HepG2 (cell line): ENCODE data around the gene GAREM1. TPM values are rescaled to one million over a fixed set of nuclear protein-coding genes. Genes with fewer than 3 reads are reported as not detected.

ENCODE experiments used
- ATAC-seq: fragments of 200-7000 bp; cut with Tn5 transposase; 3 replicates; pipeline ENCODE4 v1.9.1; 2020; ENCODE audit warnings: mild to moderate bottlenecking, moderate library complexity
- BruUV-seq: library from RNA; stranded (reverse); fragments of 400-500 nt; replicated peaks from 2 replicates; lab custom pipeline; 2021; lab: Mats Ljungman, UMichigan
- CTCF ChIA-PET: fragments of 300-600 bp; formaldehyde crosslinking; extraction: SDS; loops from one replicate; lab custom pipeline; 2021; ENCODE audit warnings: low total read pairs, inconsistent platforms, low intra/inter-chr PET ratio; lab: Yijun Ruan, JAX
- POLR2A ChIA-PET: fragments of 350-600 bp; sonication (Branson Sonifier 250); formaldehyde crosslinking; loops from one replicate; lab custom pipeline; 2020; ENCODE audit warnings: antibody characterized with exemption, inconsistent platforms; lab: Yijun Ruan, JAX
- DNase-seq: peaks from one replicate; pipeline ENCODE4 v3.0.0-alpha.2; 2015; ENCODE audit warnings: low spot score
- FAIRE-seq: peaks from 3 replicates; lab custom pipeline; 2011; peaks lifted over from hg19 to GRCh38; lab: Jason Lieb, UNC
- H2AFZ ChIP-seq: one replicate; pipeline ENCODE4 v1.6.1; 2011; ENCODE audit warnings: low read length, inconsistent platforms
- H3K27ac ChIP-seq: fragments of 300-600 bp; 3 replicates; pipeline ENCODE4 v1.8.0; 2011; ENCODE audit warnings: mixed run types, mild to moderate bottlenecking, mixed read lengths, low read length, inconsistent platforms; ENCODE audit not compliant: insufficient read depth; ENCODE audit errors: extremely low read length
- H3K27me3 ChIP-seq, 2 experiments: fragments of 200-600 bp in 1 of 2; 2 replicates in 1 of 2; 3 replicates in 1 of 2; pipeline versions ENCODE4 v1.6.0 to v1.8.0; 2011; ENCODE audit warnings: low read length in 2 of 2, mild to moderate bottlenecking in 2 of 2, moderate library complexity in 2 of 2, inconsistent platforms in 1 of 2; ENCODE audit not compliant: insufficient read depth in 2 of 2, control insufficient read depth in 1 of 2
- H3K36me3 ChIP-seq, 2 experiments: fragments of 200-600 bp in 1 of 2; replicated peaks in 1 of 2; 2 replicates in 1 of 2; 3 replicates in 1 of 2; pipeline versions ENCODE4 v1.5.1 to v1.8.0; 2011; ENCODE audit warnings: low read length in 2 of 2, inconsistent platforms in 1 of 2; ENCODE audit not compliant: insufficient read depth in 2 of 2, control insufficient read depth in 1 of 2
- H3K4me1 ChIP-seq: 2 replicates; pipeline ENCODE4 v1.5.1; 2012; ENCODE audit warnings: low read length, inconsistent platforms; ENCODE audit not compliant: insufficient read depth
- H3K4me2 ChIP-seq: 2 replicates; pipeline ENCODE4 v1.6.0; 2011; ENCODE audit warnings: low read depth, low read length, inconsistent platforms
- H3K4me3 ChIP-seq, 3 experiments: fragments of 200-600 bp in 1 of 3; sonication (generic), shearing (Covaris generic) in 1 of 3; replicated peaks in 1 of 3; 2 replicates each; pipeline ENCODE4 v1.5.1; 2011 to 2016; ENCODE audit warnings: low read length in 3 of 3, inconsistent platforms in 2 of 3, low read depth in 2 of 3, mild to moderate bottlenecking in 2 of 3, control low read depth in 1 of 3, mixed read lengths in 1 of 3; ENCODE audit not compliant: insufficient read depth in 1 of 3
- H3K79me2 ChIP-seq: one replicate; pipeline ENCODE4 v1.6.1; 2011; ENCODE audit warnings: low read length, inconsistent platforms; ENCODE audit not compliant: insufficient read depth
- H3K9ac ChIP-seq: 2 replicates; pipeline ENCODE4 v1.6.0; 2011; ENCODE audit warnings: mild to moderate bottlenecking, low read depth, low read length, inconsistent platforms; ENCODE audit not compliant: insufficient read depth
- H3K9me3 ChIP-seq: 2 replicates; pipeline ENCODE4 v1.5.1; 2012; ENCODE audit warnings: mild to moderate bottlenecking, low read length
- H4K20me1 ChIP-seq: 2 replicates; pipeline ENCODE4 v1.6.0; 2011; ENCODE audit warnings: inconsistent platforms, mild to moderate bottlenecking, low read length, moderate library complexity; ENCODE audit not compliant: insufficient read depth
- CBX5 ChIP-seq: sonication (generic); formaldehyde crosslinking; IDR thresholded peaks from 2 replicates; pipeline ENCODE4 v1.4.0; 2020; ENCODE audit warnings: missing genetic modification reagents, borderline replicate concordance
- CSRNP1 ChIP-seq: sonication (generic); formaldehyde crosslinking; IDR thresholded peaks from 2 replicates; pipeline ENCODE4 v1.8.1; 2023; ENCODE audit warnings: mild to moderate bottlenecking, missing genetic modification reagents
- FOXC1 ChIP-seq: sonication (generic); formaldehyde crosslinking; IDR thresholded peaks from 2 replicates; pipeline ENCODE4 v1.8.0; 2022; ENCODE audit warnings: mild to moderate bottlenecking, missing genetic modification reagents, borderline replicate concordance
- HIVEP1 ChIP-seq: sonication (generic); formaldehyde crosslinking; IDR thresholded peaks from 2 replicates; pipeline ENCODE4 v1.4.0; 2020; ENCODE audit warnings: mild to moderate bottlenecking, missing genetic modification reagents
- KDM6A ChIP-seq: IDR thresholded peaks from 2 replicates; pipeline ENCODE4 v1.6.1; 2016; ENCODE audit warnings: low read depth
- MAFG ChIP-seq: sonication (generic); formaldehyde crosslinking; IDR thresholded peaks from 2 replicates; pipeline ENCODE4 v1.5.1; 2020; ENCODE audit warnings: mild to moderate bottlenecking, missing genetic modification reagents
- NR2F2 ChIP-seq: IDR thresholded peaks from 2 replicates; pipeline ENCODE4 v1.6.1; 2012; ENCODE audit warnings: low read depth, inconsistent platforms, borderline replicate concordance
- SP4 ChIP-seq: sonication (generic); formaldehyde crosslinking; IDR thresholded peaks from 2 replicates; pipeline ENCODE4 v1.8.1; 2023; ENCODE audit warnings: mild to moderate bottlenecking, missing genetic modification reagents
- SPEN ChIP-seq: sonication (generic); formaldehyde crosslinking; IDR thresholded peaks from 2 replicates; pipeline ENCODE4 v1.5.1; 2020; ENCODE audit warnings: low read depth, mild to moderate bottlenecking, missing genetic modification reagents
- ZBTB33 ChIP-seq: sonication (generic); formaldehyde crosslinking; IDR thresholded peaks from 2 replicates; pipeline ENCODE4 v1.4.0; 2020; ENCODE audit warnings: missing genetic modification reagents
- ZBTB39 ChIP-seq: sonication (generic); formaldehyde crosslinking; IDR thresholded peaks from 2 replicates; pipeline ENCODE4 v1.5.0; 2020; ENCODE audit warnings: missing genetic modification reagents
- ZMAT3 ChIP-seq: sonication (generic); formaldehyde crosslinking; conservative IDR thresholded peaks from 2 replicates; pipeline ENCODE4 v1.7.0; 2021; ENCODE audit warnings: missing genetic modification reagents
- ZMYM4 ChIP-seq: sonication (generic); formaldehyde crosslinking; IDR thresholded peaks from 2 replicates; pipeline ENCODE4 v1.8.1; 2023; ENCODE audit warnings: mild to moderate bottlenecking, missing genetic modification reagents
- ZNF253 ChIP-seq: sonication (generic); formaldehyde crosslinking; IDR thresholded peaks from 2 replicates; pipeline ENCODE4 v1.8.0; 2022; ENCODE audit warnings: mild to moderate bottlenecking, missing genetic modification reagents, borderline replicate concordance
- ZNF350 ChIP-seq: sonication (generic); formaldehyde crosslinking; IDR thresholded peaks from 2 replicates; pipeline ENCODE4 v1.4.0; 2020; ENCODE audit warnings: mild to moderate bottlenecking, low read depth, missing genetic modification reagents, borderline replicate concordance
- ZNF704 ChIP-seq: sonication (generic); formaldehyde crosslinking; IDR thresholded peaks from 2 replicates; pipeline ENCODE4 v1.8.1; 2023; ENCODE audit warnings: mild to moderate bottlenecking, inconsistent platforms, moderate library complexity, missing genetic modification reagents, borderline replicate concordance
- ZNF792 ChIP-seq: IDR thresholded peaks from 2 replicates; pipeline ENCODE4 v1.6.1; 2016
- WGBS: methylation state at CpG from one replicate; pipeline ENCODE4 v1.1.6; 2017; ENCODE audit warnings: low lambda C conversion rate; 5-methylcytosine and 5-hydroxymethylcytosine counted together
- in situ Hi-C: cut with HindIII; loops from 2 replicates; pipeline ENCODE4 v1.10.0; 2017; ENCODE audit warnings: low pct_unique_long_range_greater_than_20kb; ENCODE audit not compliant: extremely low pct_ligation_motif_present
- intact Hi-C: fragments of 100-400 bp; cut with micrococcal nuclease; formaldehyde crosslinking; loops from one replicate; pipeline ENCODE4 v1.10.0; 2022; ENCODE audit not compliant: unreplicated experiment
- polyA plus RNA-seq, 8 experiments: library from polyadenylated mRNA; depleted of rRNA in 3 of 8; stranded (reverse) in 7 of 8; unstranded in 1 of 8; fragments of >200 nt; fragmentation: Illumina TruSeq in 4 of 8; extraction: Trizol in 4 of 8; gene quantifications; 2 replicates each; pipeline versions ENCODE4 v1.2.1 to v1.2.3, GENCODE V29; 2011 to 2016; ENCODE audit warnings: low read depth in 4 of 8, missing spikeins in 1 of 8, mixed read lengths in 1 of 8; ENCODE audit not compliant: insufficient read depth in 1 of 8
- total RNA-seq, 5 experiments: library from RNA; depleted of rRNA; stranded (reverse); fragments of >200 nt; fragmentation: Illumina TruSeq; extraction: Trizol; gene quantifications; 2 replicates each; pipeline ENCODE4 v1.2.3, GENCODE V29; 2016; ENCODE audit warnings: low read depth in 1 of 5

Gene GAREM1
- total and polyA plus RNA-seq, 2 of the 13 experiments (the other 11 are each of a cell fraction or from before 2014, with no cell fraction given) = 2.5 to 2.9 TPM

GRCh38 chr18:32278177-32278799 lies 192.4 kb downstream of the GAREM1 start:
- Histone ChIP-seq H3K36me3 (no peaks in the 10 kb centered on the region), H4K20me1 (no peaks in the 10 kb centered on the region), H3K4me3 (no peak overlapping the region), H3K27ac (peak overlapping the region; percentile 18), H3K9me3 (no peaks in the 10 kb centered on the region), H2AFZ (no peak overlapping the region), H3K79me2 (no peaks in the 10 kb centered on the region), H3K4me1 (peaks cover 21% of the 10 kb centered on the region), H3K9ac (no peak overlapping the region), H3K27me3 (no peaks in the 10 kb centered on the region), H3K4me2 (peak overlapping the region; percentile 12; the same call in 1 of the 2 replicates)
- ATAC-seq = peak; percentile 77
- ChIA-PET CTCF (no interaction called here), POLR2A (no interaction called here)
- peak; percentile 17 for DNase-seq
- intact Hi-C loops (no loop called here), in situ Hi-C loops (no loop called here)
- WGBS = 35% methylated on average over 4 of the region's 4 CpGs
- peak; percentile 32 for FAIRE-seq
- no TSS peak for BruUV-seq
- no peak for TF ChIP-seq KDM6A
- no peak for TF ChIP-seq MAFG (CRISPR knock-in tag)
- TF ChIP-seq ZBTB33 (CRISPR knock-in tag) = no peak
- TF ChIP-seq ZMYM4 = peak; percentile 52
- TF ChIP-seq SPEN (CRISPR knock-in tag) = no peak
- TF ChIP-seq ZNF253 (CRISPR knock-in tag) = no peak
- no peak for TF ChIP-seq ZNF704 (CRISPR knock-in tag)
- TF ChIP-seq FOXC1 = no peak
- TF ChIP-seq CBX5 (CRISPR knock-in tag) = no peak
- TF ChIP-seq ZMAT3 (CRISPR knock-in tag) = no peak
- TF ChIP-seq ZNF792 (CRISPR knock-in tag) = no peak
- TF ChIP-seq NR2F2 = 0 out of 2 replicates have a peak, but pooled peaks have one; percentile 28
- no peak for TF ChIP-seq CSRNP1 (CRISPR knock-in tag)
- TF ChIP-seq HIVEP1 (CRISPR knock-in tag) = no peak
- no peak for TF ChIP-seq SP4 (CRISPR knock-in tag)
- no peak for TF ChIP-seq ZNF350 (CRISPR knock-in tag)
- no peak for TF ChIP-seq ZBTB39
